Body of pancreas (tissue), 4 donors: ENCODE results near the gene KREMEN2. TPM values are rescaled to one million over a fixed set of nuclear protein-coding genes. Genes with fewer than 3 reads are reported as not detected.

ENCODE experiments used
- ATAC-seq: fragments of 150-250 bp; one replicate; pipeline ENCODE4 v1.9.1; 2016
- DNase-seq, 4 donors: peaks; one replicate each; pipeline ENCODE4 v3.0.0-alpha.2; 2019
- H3K27ac ChIP-seq, 4 donors: fragments of 200-600 bp; sonication (generic); 1 replicate in 3 of 4; 2 replicates in 1 of 4; pipeline versions ENCODE4 v1.5.1 to v1.6.1; 2016 to 2019; ENCODE audit warnings: mild to moderate bottlenecking in 1 of 4, mixed read lengths in 1 of 4, moderate library complexity in 1 of 4
- H3K27me3 ChIP-seq, 2 donors: fragments of 200-600 bp; sonication (generic); one replicate each; pipeline ENCODE4 v1.6.0; 2016; ENCODE audit warnings: mild to moderate bottlenecking in 1 of 2
- H3K36me3 ChIP-seq, 2 donors: fragments of 200-600 bp; sonication (generic); replicated peaks in 1 of 2; 2 replicates each; pipeline ENCODE4 v1.5.1; 2016; ENCODE audit warnings: low read depth in 2 of 2; ENCODE audit not compliant: insufficient read depth in 1 of 2
- H3K4me1 ChIP-seq: fragments of 200-600 bp; sonication (generic); one replicate; pipeline ENCODE4 v1.6.0; 2016
- H3K4me3 ChIP-seq, 2 donors: fragments of 200-600 bp; sonication (generic); 1 replicate in 1 of 2; 2 replicates in 1 of 2; pipeline ENCODE4 v1.5.1; 2016 to 2019
- H3K9me3 ChIP-seq, 3 donors: fragments of 200-600 bp; sonication (generic); 1 replicate in 2 of 3; 2 replicates in 1 of 3; pipeline ENCODE4 v1.5.1; 2016
- CTCF ChIP-seq, 7 experiments: fragments of 450-650 bp in 4 of 7; fragments of 200-600 bp in 3 of 7; sonication (generic) in 3 of 7; IDR thresholded peaks; one replicate each; pipeline ENCODE4 v1.5.1; 2016 to 2019; ENCODE audit warnings: antibody characterized with exemption in 7 of 7
- POLR2A ChIP-seq, 3 donors: fragments of 450-650 bp; IDR thresholded peaks; one replicate each; pipeline ENCODE4 v1.6.1; 2016; ENCODE audit warnings: antibody characterized with exemption in 3 of 3, mild to moderate bottlenecking in 2 of 3
- WGBS, 2 donors: methylation state at CpG; one replicate each; pipeline ENCODE4 v1.1.5; 2017; 5-methylcytosine and 5-hydroxymethylcytosine counted together
- intact Hi-C: fragments of 100-400 bp; cut with DNase I; formaldehyde crosslinking; loops from one replicate; pipeline ENCODE4 v1.15.1; 2023
- total RNA-seq, 2 donors: library from RNA; depleted of rRNA; stranded (reverse); fragments of >200 nt; gene quantifications; one replicate each; pipeline ENCODE4 v1.1.0, GENCODE V29; 2016

KREMEN2 gene
- total RNA-seq, 2 donors from 2014 or later = 6.3 TPM; not detected in 1

DNA sequence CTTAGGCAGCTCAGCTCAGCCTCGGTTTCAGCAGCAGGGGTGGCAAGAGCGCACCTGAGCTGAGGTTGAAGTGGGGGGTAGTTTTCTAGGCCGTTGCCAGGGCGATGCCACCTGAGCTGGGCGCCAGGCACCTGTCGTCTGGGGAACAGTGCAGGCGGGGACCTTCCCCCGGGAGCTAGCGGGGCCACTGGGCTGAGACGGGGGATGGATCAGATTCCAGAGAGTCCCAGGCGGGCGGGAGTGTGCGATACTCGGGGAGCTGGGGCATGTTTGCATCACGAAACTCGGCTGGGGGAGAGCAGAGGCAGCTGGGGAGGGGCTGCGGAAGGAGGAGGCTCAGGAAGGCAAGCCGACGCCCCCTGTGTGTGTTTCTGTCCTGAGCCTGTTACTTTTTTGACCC, 48.2 kb downstream of the KREMEN2 start:
- no peak for TF ChIP-seq POLR2A (IDR thresholded peaks at IDR 0.05)
- TF ChIP-seq CTCF (IDR thresholded peaks at IDR 0.05) = no peak
- peaks cover 71% of the 10 kb centered on the region for H3K4me1 ChIP-seq
- no peak overlapping the region for H3K4me3 ChIP-seq
- no peaks in the 10 kb centered on the region for H3K9me3 ChIP-seq
- 16 to 17% methylated on average over 18 to 19 of the region's 19 CpGs for WGBS, 2 donors
- peak overlapping the region; percentile 1 to 94 (median 78) for H3K27ac ChIP-seq
- peak; percentile 61 to 70 (median 66) for DNase-seq
- ATAC-seq = peak; percentile 44
- no peaks in the 10 kb centered on the region for H3K27me3 ChIP-seq
- H3K36me3 ChIP-seq = no peaks in the 10 kb centered on the region
- intact Hi-C loops = no loop called here

GRCh38 chr16:3012828-3013420, 48.8 kb downstream of the KREMEN2 start, which contains the start of gene CLDN9:
TSS of gene CLDN9 (plus strand) at chr16:3012923. CDS start at chr16:3013363, 440 bp downstream.
- Histone ChIP-seq H3K9me3 (no peaks in the 10 kb centered on the region), H3K27me3 (no peaks in the 10 kb centered on the region), H3K27ac (peak within 1 kb of the TSS; percentile 1 to 94 (median 78)), H3K36me3 (no peaks in the 10 kb centered on the region), H3K4me3 (no peak within 1 kb of the TSS), H3K4me1 (peaks cover 68% of the 10 kb centered on the region)
- peak; percentile 74 to 86 (median 82) for DNase-seq
- ATAC-seq = peak; percentile 68
- 27 to 36% methylated on average over 4 to 23 of the region's 27 CpGs for whole genome bisulfite sequencing, 2 donors
- TF ChIP-seq POLR2A (IDR thresholded peaks at IDR 0.05) (peak; percentile 39 to 83 (median 75)), CTCF (IDR thresholded peaks at IDR 0.05) (peak in 1 of 7 experiments; percentile 25)
- intact Hi-C loops = no loop called here

GRCh38 chr16:3013491-3013951, 49.4 kb downstream of the KREMEN2 start:
- WGBS, 2 donors = 17 to 64% methylated on average over 6 to 23 of the region's 27 CpGs
- ATAC-seq (no peak), DNase-seq (no peak)
- no peak overlapping the region for H3K4me3 ChIP-seq
- no peaks in the 10 kb centered on the region for H3K9me3 ChIP-seq
- TF ChIP-seq CTCF (IDR thresholded peaks at IDR 0.05) (peak in 1 of 7 experiments; percentile 5), POLR2A (IDR thresholded peaks at IDR 0.05) (no peak)
- H3K36me3 ChIP-seq = no peaks in the 10 kb centered on the region
- intact Hi-C loops = no loop called here
- peak overlapping the region in 3 of 4 donors; percentile 75 to 94 (median 80) for H3K27ac ChIP-seq
- H3K27me3 ChIP-seq = no peaks in the 10 kb centered on the region
- H3K4me1 ChIP-seq = peaks cover 68% of the 10 kb centered on the region

DNA sequence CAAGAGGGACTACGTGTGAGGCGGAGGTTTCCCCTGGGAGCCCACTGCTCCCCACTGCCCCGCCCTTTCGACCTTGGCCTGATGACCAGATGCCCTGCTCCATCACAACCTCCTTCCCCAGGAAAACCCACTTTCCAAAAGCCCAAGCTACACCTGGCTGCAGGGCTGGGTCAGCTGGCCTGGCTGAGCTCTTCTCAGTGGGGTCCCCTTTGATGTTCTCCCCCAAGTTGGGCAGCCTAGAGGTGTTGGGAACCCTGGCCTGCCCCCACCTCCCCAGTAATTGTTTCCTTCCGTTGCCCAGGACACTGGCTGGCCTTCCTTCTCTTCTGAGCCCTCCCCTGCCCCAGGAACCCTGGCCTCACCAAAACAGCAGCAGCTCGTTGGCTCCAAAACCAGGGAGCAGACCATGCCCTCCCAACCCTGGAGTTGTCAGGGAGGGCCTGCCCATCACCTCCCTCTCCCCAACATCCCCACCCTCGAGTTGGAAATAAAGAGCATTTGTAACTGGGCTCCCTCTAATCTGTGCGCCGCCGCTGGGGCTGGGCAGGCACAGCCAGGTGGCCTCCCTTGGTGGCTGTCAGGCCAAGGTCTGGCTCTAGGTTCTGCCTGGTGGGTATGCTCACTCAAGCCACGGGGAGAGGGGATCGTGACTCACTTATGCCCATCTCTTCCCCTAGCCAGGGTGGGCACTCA, 50.1 kb downstream of the KREMEN2 start:
- H3K4me3 ChIP-seq = no peak overlapping the region
- H3K27ac ChIP-seq = peak overlapping the region in 2 of 4 donors; percentile 17 to 29
- intact Hi-C loops = no loop called here
- H3K36me3 ChIP-seq = no peaks in the 10 kb centered on the region
- 52 to 71% methylated on average over 4 to 9 of the region's 12 CpGs for WGBS, 2 donors
- H3K4me1 ChIP-seq = peaks cover 67% of the 10 kb centered on the region
- no peaks in the 10 kb centered on the region for H3K9me3 ChIP-seq
- TF ChIP-seq CTCF (IDR thresholded peaks at IDR 0.05) = no peak
- no peak for TF ChIP-seq POLR2A (IDR thresholded peaks at IDR 0.05)
- ATAC-seq (no peak), DNase-seq (no peak)
- no peaks in the 10 kb centered on the region for H3K27me3 ChIP-seq
